Chondrocyte (in vitro differentiated cells): Measurements from ENCODE around the gene C11orf68. TPM values are rescaled to one million over a fixed set of nuclear protein-coding genes. Genes with fewer than 3 reads are reported as not detected.

Source experiments
- DNase-seq: peaks from one replicate; pipeline ENCODE4 v3.0.0; 2021; ENCODE audit warnings: mixed read lengths, low spot score
- H3K27ac Mint-ChIP-seq: one replicate; pipeline ENCODE4 v1.8.0; 2021; ENCODE audit warnings: mild to moderate bottlenecking, moderate library complexity, mixed read lengths; ENCODE audit not compliant: unreplicated experiment
- H3K27me3 Mint-ChIP-seq: 2 replicates; pipeline ENCODE4 v1.8.0; 2021; ENCODE audit warnings: low read depth, mixed read lengths
- H3K36me3 Mint-ChIP-seq: 2 replicates; pipeline ENCODE4 v1.8.0; 2021; ENCODE audit warnings: low read depth, mixed read lengths
- H3K4me1 Mint-ChIP-seq: 2 replicates; pipeline ENCODE4 v1.8.0; 2021; ENCODE audit warnings: low read depth, mild to moderate bottlenecking, mixed read lengths
- H3K4me3 Mint-ChIP-seq: one replicate; pipeline ENCODE4 v1.8.0; 2021; ENCODE audit warnings: mild to moderate bottlenecking, moderate library complexity, mixed read lengths; ENCODE audit not compliant: unreplicated experiment
- H3K9me3 Mint-ChIP-seq: 2 replicates; pipeline ENCODE4 v1.8.0; 2021; ENCODE audit warnings: low read depth, mixed read lengths
- CTCF ChIP-seq: fragments of 200-600 bp; sonication (generic); IDR thresholded peaks from 2 replicates; pipeline ENCODE4 v1.5.0; 2021; ENCODE audit warnings: antibody characterized with exemption, mild to moderate bottlenecking, moderate library complexity
- total RNA-seq: library from RNA; stranded (reverse); gene quantifications from 3 replicates; pipeline ENCODE4 v1.2.1, GENCODE V29; 2021

The C11orf68 gene
- total RNA-seq, 1 donor from 2014 or later: 68.8 TPM

DNA sequence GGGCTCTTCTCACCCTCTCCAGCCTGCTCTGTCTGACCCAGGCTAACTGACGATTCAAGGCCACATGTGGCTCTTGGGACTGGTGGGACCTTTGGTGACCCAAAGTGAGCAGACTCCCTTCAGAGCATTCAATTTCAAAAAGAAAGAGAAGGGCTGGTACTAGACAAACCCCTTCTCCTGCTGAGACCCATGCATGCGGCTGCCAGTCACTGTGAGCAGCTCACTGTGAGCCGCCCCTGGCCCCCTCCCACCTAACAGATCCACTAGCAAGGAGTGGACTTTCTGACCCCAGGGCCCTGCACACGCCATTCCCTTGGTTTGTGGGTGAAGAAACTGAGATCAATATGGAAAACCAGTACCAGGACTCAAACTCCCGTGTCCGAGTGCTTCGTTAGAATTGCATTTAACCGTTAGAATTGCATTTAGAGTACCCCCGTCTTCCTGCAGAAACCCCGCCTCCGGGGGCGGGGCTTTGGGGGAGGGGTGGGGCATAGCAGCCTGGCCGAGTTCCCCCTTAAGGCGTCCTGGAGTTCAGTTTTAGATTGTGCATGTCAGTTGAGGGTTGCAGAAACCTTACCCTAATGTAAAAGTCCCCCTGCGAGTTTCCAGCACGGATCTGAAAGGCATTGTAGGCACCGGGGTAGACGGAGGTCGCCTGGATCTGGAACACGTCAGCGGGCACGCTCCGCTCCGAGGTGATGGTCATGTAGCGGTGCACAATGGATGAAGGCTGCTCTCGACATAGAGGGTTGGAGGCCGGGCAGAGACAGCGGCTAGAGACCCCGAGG lies 51.4 kb downstream of the C11orf68 start:
- Mint-ChIP-seq H3K4me1 (peaks cover 50% of the 10 kb centered on the region), H3K36me3 (peaks cover 26% of the 10 kb centered on the region), H3K9me3 (no peaks in the 10 kb centered on the region), H3K27me3 (no peaks in the 10 kb centered on the region), H3K4me3 (no peak overlapping the region), H3K27ac (peak overlapping the region; percentile 57)
- no peak for TF ChIP-seq CTCF
- DNase-seq: peak; percentile 68

Other genes starting within 250 kb of the C11orf68 start
- 39.9 to 53.6 TPM (median 43.2 TPM) in 3 replicates for gene KAT5, start 206.8 kb downstream of the C11orf68 start, total RNA-seq
- 39.3 to 56.9 TPM (median 42.7 TPM) in 3 replicates for gene RNASEH2C, start 198.3 kb downstream of the C11orf68 start, total RNA-seq
- 13.8 to 14.6 TPM (median 14.1 TPM) in 3 replicates for gene AP5B1, start 138.1 kb downstream of the C11orf68 start, total RNA-seq
- 0.12 TPM in 1 of 3 replicates, not detected in the others for gene OVOL1, start 132.0 kb downstream of the C11orf68 start, total RNA-seq
- gene SNX32, start 85.1 kb downstream of the C11orf68 start, total RNA-seq: 0.79 to 1.8 TPM (median 0.80 TPM) in 3 replicates
- gene CFL1, start 60.9 kb downstream of the C11orf68 start, total RNA-seq: 850 to 1,236 TPM (median 1,222 TPM) in 3 replicates
- 55.7 to 68.4 TPM (median 66.3 TPM) in 3 replicates for gene MUS81, start 58.6 kb downstream of the C11orf68 start, total RNA-seq
- 174 to 310 TPM (median 290 TPM) in 3 replicates for gene EFEMP2, start 46.3 kb downstream of the C11orf68 start, total RNA-seq
- gene CTSW, start 39.2 kb downstream of the C11orf68 start, total RNA-seq: not detected in 3 replicates
- gene FIBP, start 30.6 kb downstream of the C11orf68 start, total RNA-seq: 82.7 to 100 TPM (median 83.5 TPM) in 3 replicates
- gene CCDC85B, start 28.4 kb downstream of the C11orf68 start, total RNA-seq: 23.4 to 31.6 TPM (median 26.6 TPM) in 3 replicates
- 5.8 to 12.3 TPM (median 7.5 TPM) in 3 replicates for gene FOSL1, start 18.7 kb downstream of the C11orf68 start, total RNA-seq
- 111 to 142 TPM (median 116 TPM) in 3 replicates for gene DRAP1, start 364 bp upstream of the C11orf68 start, total RNA-seq
- gene TSGA10IP, start 26.4 kb upstream of the C11orf68 start, total RNA-seq: not detected in 3 replicates
- 30.3 to 37.3 TPM (median 34.4 TPM) in 3 replicates for gene SART1, start 42.7 kb upstream of the C11orf68 start, total RNA-seq
- 30.6 to 36.6 TPM (median 34.0 TPM) in 3 replicates for gene EIF1AD, start 83.1 kb upstream of the C11orf68 start, total RNA-seq
- gene BANF1, start 83.4 kb upstream of the C11orf68 start, total RNA-seq: 178 to 243 TPM (median 187 TPM) in 3 replicates
- gene CST6, start 92.9 kb upstream of the C11orf68 start, total RNA-seq: not detected in 3 replicates
- 0.44 TPM in 1 of 3 replicates, not detected in the others for gene CATSPER1, start 107.4 kb upstream of the C11orf68 start, total RNA-seq
- gene GAL3ST3, start 130.1 kb upstream of the C11orf68 start, total RNA-seq: 1.1 to 2.0 TPM (median 1.8 TPM) in 3 replicates
- gene SF3B2, start 133.3 kb upstream of the C11orf68 start, total RNA-seq: 142 to 169 TPM (median 143 TPM) in 3 replicates
- 74.4 to 90.7 TPM (median 85.7 TPM) in 3 replicates for gene PACS1, start 151.2 kb upstream of the C11orf68 start, total RNA-seq